ENCODE data around the gene SLC25A26. TPM values are rescaled to one million over a fixed set of nuclear protein-coding genes. Genes with fewer than 3 reads are reported as not detected.

Gene SLC25A26
- total RNA-seq, 1 donor from 2014 or later = 18.9 TPM

GRCh38 chr3:66394753-66395249, 174.0 kb downstream of the SLC25A26 start:
- TF ChIP-seq, protein P1, sequence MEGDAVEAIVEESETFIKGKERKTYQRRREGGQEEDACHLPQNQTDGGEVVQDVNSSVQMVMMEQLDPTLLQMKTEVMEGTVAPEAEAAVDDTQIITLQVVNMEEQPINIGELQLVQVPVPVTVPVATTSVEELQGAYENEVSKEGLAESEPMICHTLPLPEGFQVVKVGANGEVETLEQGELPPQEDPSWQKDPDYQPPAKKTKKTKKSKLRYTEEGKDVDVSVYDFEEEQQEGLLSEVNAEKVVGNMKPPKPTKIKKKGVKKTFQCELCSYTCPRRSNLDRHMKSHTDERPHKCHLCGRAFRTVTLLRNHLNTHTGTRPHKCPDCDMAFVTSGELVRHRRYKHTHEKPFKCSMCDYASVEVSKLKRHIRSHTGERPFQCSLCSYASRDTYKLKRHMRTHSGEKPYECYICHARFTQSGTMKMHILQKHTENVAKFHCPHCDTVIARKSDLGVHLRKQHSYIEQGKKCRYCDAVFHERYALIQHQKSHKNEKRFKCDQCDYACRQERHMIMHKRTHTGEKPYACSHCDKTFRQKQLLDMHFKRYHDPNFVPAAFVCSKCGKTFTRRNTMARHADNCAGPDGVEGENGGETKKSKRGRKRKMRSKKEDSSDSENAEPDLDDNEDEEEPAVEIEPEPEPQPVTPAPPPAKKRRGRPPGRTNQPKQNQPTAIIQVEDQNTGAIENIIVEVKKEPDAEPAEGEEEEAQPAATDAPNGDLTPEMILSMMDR (IDR thresholded peaks at IDR 0.05; ENCODE audit: unreplicated experiment) = no peak
- H3K36me3 Mint-ChIP-seq (ENCODE audit: low read depth, unreplicated experiment) = peaks cover 24% of the 10 kb centered on the region
- H3K4me3 Mint-ChIP-seq (ENCODE audit: unreplicated experiment) = no peak overlapping the region
- no peak for DNase-seq (ENCODE audit: low spot score)
- H3K27me3 Mint-ChIP-seq (ENCODE audit: unreplicated experiment) = peaks cover 15% of the 10 kb centered on the region
- H3K27ac Mint-ChIP-seq (ENCODE audit: unreplicated experiment) = no peak overlapping the region
- H3K9me3 Mint-ChIP-seq (ENCODE audit: unreplicated experiment) = no peaks in the 10 kb centered on the region
- peaks cover 6% of the 10 kb centered on the region for H3K4me1 Mint-ChIP-seq (ENCODE audit: unreplicated experiment)

- no peaks in the 10 kb centered on the region for H3K9me3 Mint-ChIP-seq (ENCODE audit: unreplicated experiment)
- peaks cover 6% of the 10 kb centered on the region for H3K4me1 Mint-ChIP-seq (ENCODE audit: unreplicated experiment)
- DNase-seq (ENCODE audit: low spot score) = no peak
- TF ChIP-seq, protein P1 (IDR thresholded peaks at IDR 0.05; ENCODE audit: unreplicated experiment) = no peak
- peaks cover 24% of the 10 kb centered on the region for H3K36me3 Mint-ChIP-seq (ENCODE audit: low read depth, unreplicated experiment)
- no peak overlapping the region for H3K4me3 Mint-ChIP-seq (ENCODE audit: unreplicated experiment)
- H3K27me3 Mint-ChIP-seq (ENCODE audit: unreplicated experiment) = peaks cover 15% of the 10 kb centered on the region
- no peak overlapping the region for H3K27ac Mint-ChIP-seq (ENCODE audit: unreplicated experiment)
These were observed 174.8 kb downstream of the SLC25A26 start for GRCh38 chr3:66395635-66396034.

DNA sequence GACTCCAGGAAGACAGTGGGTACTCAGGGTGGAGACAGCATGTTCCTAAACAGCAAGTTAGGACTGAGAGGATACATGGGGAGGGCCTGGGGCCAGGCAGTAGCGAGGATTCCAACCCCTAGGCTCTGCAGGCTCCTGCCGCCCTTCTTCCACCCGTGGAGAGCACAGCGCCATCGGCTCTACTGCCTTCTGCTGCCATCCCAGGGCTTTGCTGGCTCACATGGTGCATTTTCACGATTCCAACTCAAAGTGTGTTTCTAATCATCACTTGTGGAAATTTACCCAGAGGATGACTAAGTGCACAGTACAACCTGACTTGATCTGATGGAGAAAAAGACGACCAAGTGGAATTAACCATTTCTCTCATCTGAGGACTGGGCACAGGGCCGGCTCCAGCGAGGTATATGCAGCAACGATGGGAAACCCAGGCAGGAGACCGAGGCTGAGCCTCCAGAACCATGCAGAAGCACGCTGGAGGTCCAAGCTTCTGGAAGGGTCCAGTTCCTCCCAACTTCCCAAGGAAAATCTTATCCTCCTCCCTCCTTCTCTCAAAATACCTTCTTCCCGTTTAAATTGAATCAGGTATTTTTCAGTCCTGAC, 175.5 kb downstream of the SLC25A26 start:
- peaks cover 10% of the 10 kb centered on the region for H3K4me1 Mint-ChIP-seq (ENCODE audit: unreplicated experiment)
- H3K9me3 Mint-ChIP-seq (ENCODE audit: unreplicated experiment) = no peaks in the 10 kb centered on the region
- no peak overlapping the region for H3K4me3 Mint-ChIP-seq (ENCODE audit: unreplicated experiment)
- peaks cover 24% of the 10 kb centered on the region for H3K36me3 Mint-ChIP-seq (ENCODE audit: low read depth, unreplicated experiment)
- no peak for DNase-seq (ENCODE audit: low spot score)
- TF ChIP-seq, protein P1 (IDR thresholded peaks at IDR 0.05; ENCODE audit: unreplicated experiment) = no peak
- H3K27me3 Mint-ChIP-seq (ENCODE audit: unreplicated experiment) = peaks cover 15% of the 10 kb centered on the region
- H3K27ac Mint-ChIP-seq (ENCODE audit: unreplicated experiment) = no peak overlapping the region

DNA sequence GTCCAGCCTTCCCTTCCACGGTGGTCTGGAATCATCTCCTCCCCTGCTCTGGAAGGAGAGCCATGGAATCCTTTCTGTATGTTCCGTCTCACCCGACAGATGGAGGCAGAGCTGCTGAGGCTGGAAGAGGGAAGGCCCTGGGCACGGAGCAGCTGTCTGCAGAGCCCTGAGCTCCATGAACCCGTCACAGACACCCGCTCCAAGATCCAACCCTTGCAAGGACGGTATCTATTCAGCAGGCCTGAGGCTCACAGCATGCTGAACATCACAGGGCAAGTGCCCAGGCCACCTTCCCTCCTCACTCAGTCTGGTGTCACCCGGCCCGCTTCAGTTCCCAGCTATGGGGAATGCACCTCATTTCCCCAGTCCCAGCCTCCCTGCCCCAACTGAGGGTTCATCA, 176.1 kb downstream of the SLC25A26 start:
- H3K27ac Mint-ChIP-seq (ENCODE audit: unreplicated experiment) = no peak overlapping the region
- no peak overlapping the region for H3K4me3 Mint-ChIP-seq (ENCODE audit: unreplicated experiment)
- H3K9me3 Mint-ChIP-seq (ENCODE audit: unreplicated experiment) = no peaks in the 10 kb centered on the region
- TF ChIP-seq, protein P1 (IDR thresholded peaks at IDR 0.05; ENCODE audit: unreplicated experiment) = no peak
- H3K27me3 Mint-ChIP-seq (ENCODE audit: unreplicated experiment) = peaks cover 15% of the 10 kb centered on the region
- no peak for DNase-seq (ENCODE audit: low spot score)
- peaks cover 24% of the 10 kb centered on the region for H3K36me3 Mint-ChIP-seq (ENCODE audit: low read depth, unreplicated experiment)
- H3K4me1 Mint-ChIP-seq (ENCODE audit: unreplicated experiment) = peaks cover 14% of the 10 kb centered on the region

DNA sequence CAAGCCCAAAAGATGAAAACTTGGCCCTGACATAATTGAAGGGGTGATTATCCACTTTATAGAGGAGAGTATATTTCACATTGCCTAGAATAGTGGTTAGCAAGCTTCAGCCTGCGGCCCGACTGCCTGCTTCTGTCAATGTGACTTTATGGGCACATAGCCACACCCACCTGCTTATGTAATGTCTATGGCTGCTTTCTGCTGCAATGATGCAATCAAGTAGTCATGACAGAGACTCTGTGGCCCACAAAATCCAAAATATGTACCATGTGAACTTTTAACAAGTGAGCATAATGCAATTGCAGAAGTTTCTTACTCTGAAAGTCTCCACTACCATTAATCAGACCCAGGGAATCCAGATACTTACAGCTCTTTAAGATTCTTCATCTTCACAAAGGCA, 176.9 kb downstream of the SLC25A26 start:
- Mint-ChIP-seq H3K4me3 (ENCODE audit: unreplicated experiment) (no peak overlapping the region), H3K27me3 (ENCODE audit: unreplicated experiment) (peaks cover 15% of the 10 kb centered on the region), H3K4me1 (ENCODE audit: unreplicated experiment) (peaks cover 17% of the 10 kb centered on the region), H3K36me3 (ENCODE audit: low read depth, unreplicated experiment) (peaks cover 24% of the 10 kb centered on the region), H3K27ac (ENCODE audit: unreplicated experiment) (no peak overlapping the region), H3K9me3 (ENCODE audit: unreplicated experiment) (no peaks in the 10 kb centered on the region)
- TF ChIP-seq, protein P1 (IDR thresholded peaks at IDR 0.05; ENCODE audit: unreplicated experiment) = no peak
- no peak for DNase-seq (ENCODE audit: low spot score)

Data from endothelial cell (in vitro differentiated cells).